H1 (cell line): ENCODE results near the gene AFF4.
"Not testable (repeated sequence)": the region's sequence is repeated elsewhere in the genome, so short reads cannot be mapped to it uniquely, and the experiment has no call there.

Experiments used
- BCL11A ChIP-seq, 2 experiments: IDR thresholded peaks; one replicate each; pipeline ENCODE4 v1.6.1; 2011; ENCODE audit warnings: low read depth in 2 of 2, low read length in 2 of 2, mild to moderate bottlenecking in 2 of 2
- SIRT6 ChIP-seq: IDR thresholded peaks from one replicate; pipeline ENCODE4 v1.7.1; 2012; ENCODE audit warnings: low read length, inconsistent platforms
- SRF ChIP-seq: IDR thresholded peaks from 2 replicates; pipeline ENCODE4 v1.6.1; 2011; ENCODE audit warnings: mild to moderate bottlenecking, low read depth, low read length, moderate library complexity
- TCF12 ChIP-seq: IDR thresholded peaks from 2 replicates; pipeline ENCODE4 v1.6.1; 2011; ENCODE audit warnings: low read depth, mild to moderate bottlenecking, low read length
- TF ChIP-seq, protein P1 (sequence below), 3 experiments: IDR thresholded peaks; 1 replicate in 2 of 3; 2 replicates in 1 of 3; pipeline versions ENCODE4 v1.5.1 to v1.6.1; 2011; ENCODE audit warnings: low read length in 3 of 3, mild to moderate bottlenecking in 3 of 3, inconsistent platforms in 2 of 3, low read depth in 1 of 3, moderate library complexity in 1 of 3; ENCODE audit not compliant: insufficient read depth in 1 of 3; ENCODE audit errors: control extremely low read depth in 1 of 3

DNA sequence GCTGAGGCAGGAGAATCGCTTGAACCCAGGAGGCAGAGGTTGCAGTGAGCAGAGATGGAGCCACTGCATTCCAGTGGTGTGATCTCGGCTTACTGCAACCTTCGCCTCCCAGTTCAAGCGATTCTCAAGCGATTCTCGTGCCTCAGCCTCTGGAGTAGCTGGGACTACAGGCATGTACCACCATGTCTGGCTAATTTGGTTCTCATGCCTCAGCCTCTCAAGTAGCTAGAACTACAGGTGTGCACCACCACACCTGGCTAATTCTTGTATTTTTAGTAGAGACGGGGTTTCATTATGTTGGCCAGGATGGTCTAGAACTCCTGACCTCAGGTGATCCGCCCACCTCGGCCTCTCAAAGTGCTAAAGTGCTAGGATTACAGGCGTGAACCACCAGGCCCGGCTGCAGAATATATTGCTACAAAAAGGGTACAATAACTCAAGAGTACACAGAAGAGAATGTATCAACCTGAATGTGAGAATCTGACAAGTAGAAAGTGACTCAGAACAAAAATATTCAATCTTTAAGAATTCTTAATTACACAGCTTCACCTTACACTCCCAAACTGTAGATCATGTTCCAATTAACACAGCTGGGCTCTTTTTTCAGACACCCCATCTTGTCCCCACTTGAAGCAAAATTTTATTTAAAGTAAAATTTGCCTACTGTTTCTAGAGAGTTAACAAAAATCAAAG, 2.2 kb downstream of the AFF4 start:
- TF ChIP-seq TCF12; SRF; SIRT6; BCL11A (IDR thresholded peaks at IDR 0.05; ENCODE audit: low read depth in 2 of 2, low read length in 2 of 2): not testable (repeated sequence)
- TF ChIP-seq, protein P1, sequence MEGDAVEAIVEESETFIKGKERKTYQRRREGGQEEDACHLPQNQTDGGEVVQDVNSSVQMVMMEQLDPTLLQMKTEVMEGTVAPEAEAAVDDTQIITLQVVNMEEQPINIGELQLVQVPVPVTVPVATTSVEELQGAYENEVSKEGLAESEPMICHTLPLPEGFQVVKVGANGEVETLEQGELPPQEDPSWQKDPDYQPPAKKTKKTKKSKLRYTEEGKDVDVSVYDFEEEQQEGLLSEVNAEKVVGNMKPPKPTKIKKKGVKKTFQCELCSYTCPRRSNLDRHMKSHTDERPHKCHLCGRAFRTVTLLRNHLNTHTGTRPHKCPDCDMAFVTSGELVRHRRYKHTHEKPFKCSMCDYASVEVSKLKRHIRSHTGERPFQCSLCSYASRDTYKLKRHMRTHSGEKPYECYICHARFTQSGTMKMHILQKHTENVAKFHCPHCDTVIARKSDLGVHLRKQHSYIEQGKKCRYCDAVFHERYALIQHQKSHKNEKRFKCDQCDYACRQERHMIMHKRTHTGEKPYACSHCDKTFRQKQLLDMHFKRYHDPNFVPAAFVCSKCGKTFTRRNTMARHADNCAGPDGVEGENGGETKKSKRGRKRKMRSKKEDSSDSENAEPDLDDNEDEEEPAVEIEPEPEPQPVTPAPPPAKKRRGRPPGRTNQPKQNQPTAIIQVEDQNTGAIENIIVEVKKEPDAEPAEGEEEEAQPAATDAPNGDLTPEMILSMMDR (IDR thresholded peaks at IDR 0.05; ENCODE audit: control extremely low read depth in 1 of 3, insufficient read depth in 1 of 3, low read depth in 1 of 3, low read length in 3 of 3) = not testable (repeated sequence)
